Keratinocyte (primary cell): ENCODE measurements around the gene FHIP1A.

Experiments used
- CTCF ChIP-seq, 3 experiments: IDR thresholded peaks in 1 of 3; conservative IDR thresholded peaks in 1 of 3; optimal IDR thresholded peaks in 1 of 3; 2 replicates in 2 of 3; 3 replicates in 1 of 3; pipeline versions ENCODE3 to v1.5.1; 2011; ENCODE audit warnings: low read length in 3 of 3, mild to moderate bottlenecking in 3 of 3, moderate library complexity in 2 of 3, control low read depth in 1 of 3, inconsistent platforms in 1 of 3; ENCODE audit not compliant: insufficient read depth in 2 of 3; ENCODE audit errors: extremely low read depth in 1 of 3
- EZH2 ChIP-seq: IDR thresholded peaks from one replicate; pipeline ENCODE4 v1.6.1; 2012; ENCODE audit warnings: inconsistent platforms, mild to moderate bottlenecking, low read length, moderate library complexity

- TF ChIP-seq CTCF (optimal IDR thresholded peaks at IDR 0.05 in 1 of 3, IDR thresholded peaks at IDR 0.05 in 1 of 3, conservative IDR thresholded peaks at IDR 0.05 in 1 of 3; ENCODE audit: extremely low read depth in 1 of 3, insufficient read depth in 2 of 3, low read length in 3 of 3) (no peak), EZH2 (no peak)
Observed at GRCh38 chr4:151439320-151439719, 30.3 kb downstream of the FHIP1A start.
